Neural cell (in vitro differentiated cells): ENCODE results near the gene FRMPD4. TPM values are rescaled to one million over a fixed set of nuclear protein-coding genes. Genes with fewer than 3 reads are reported as not detected.

Experiments used
- H2AFZ ChIP-seq: fragments of 200-600, 300-800 bp; sonication (generic), shearing (Covaris generic); 2 replicates; pipeline ENCODE4 v1.6.0; 2014; ENCODE audit warnings: low read depth, mild to moderate bottlenecking, antibody characterized with exemption, low read length, moderate library complexity
- H3F3A ChIP-seq: fragments of 200-600 bp; shearing (Covaris generic); 2 replicates; pipeline ENCODE4 v1.6.1; 2016; ENCODE audit warnings: mild to moderate bottlenecking, moderate library complexity, mixed read lengths, antibody characterized with exemption, low read length; ENCODE audit not compliant: insufficient read depth, poor library complexity, severe bottlenecking
- H3K27ac ChIP-seq: fragments of 200-600, 300-800 bp; sonication (generic), shearing (Covaris generic); 2 replicates; pipeline ENCODE4 v1.5.1; 2014; ENCODE audit warnings: mild to moderate bottlenecking, low read length, moderate library complexity
- H3K27me3 ChIP-seq: fragments of 300-800, 200-600 bp; sonication (generic), shearing (Covaris generic); 2 replicates; pipeline ENCODE4 v1.6.0; 2014; ENCODE audit warnings: mild to moderate bottlenecking, low read depth, low read length, moderate library complexity; ENCODE audit not compliant: insufficient read depth
- H3K36me3 ChIP-seq: fragments of 300-800, 200-600 bp; sonication (generic), shearing (Covaris generic); 2 replicates; pipeline ENCODE4 v1.5.1; 2014; ENCODE audit warnings: mild to moderate bottlenecking, antibody characterized with exemption, low read length, moderate library complexity; ENCODE audit not compliant: insufficient read depth
- H3K4me2 ChIP-seq: fragments of 300-800, 200-600 bp; sonication (generic), shearing (Covaris generic); 2 replicates; pipeline ENCODE4 v1.6.0; 2014; ENCODE audit warnings: mild to moderate bottlenecking, low read length
- H3K4me3 ChIP-seq: fragments of 300-800, 200-600 bp; sonication (generic), shearing (Covaris generic); 2 replicates; pipeline ENCODE4 v1.5.1; 2014; ENCODE audit warnings: mild to moderate bottlenecking, low read length, moderate library complexity
- H3K79me2 ChIP-seq: fragments of 200-600 bp; shearing (Covaris generic); replicated peaks from 2 replicates; pipeline ENCODE4 v1.6.0; 2014; ENCODE audit warnings: mild to moderate bottlenecking, low read length, moderate library complexity; ENCODE audit not compliant: insufficient read depth
- H3K9ac ChIP-seq: fragments of 300-800, 200-600 bp; sonication (generic), shearing (Covaris generic); 2 replicates; pipeline ENCODE4 v1.6.1; 2016; ENCODE audit warnings: mild to moderate bottlenecking, low read length, mixed read lengths
- H3K9me2 ChIP-seq: fragments of 200-600 bp; shearing (Covaris generic); 2 replicates; pipeline ENCODE4 v1.6.1; 2016; ENCODE audit warnings: mild to moderate bottlenecking, low read length, mixed read lengths; ENCODE audit not compliant: insufficient read depth
- H3K9me3 ChIP-seq: fragments of 200-600, 300-800 bp; sonication (generic), shearing (Covaris generic); 2 replicates; pipeline ENCODE4 v1.6.1; 2016; ENCODE audit warnings: mild to moderate bottlenecking, mixed run types, low read length, moderate library complexity, mixed read lengths
- H4K20me1 ChIP-seq: fragments of 200-600 bp; shearing (Covaris generic); 2 replicates; pipeline ENCODE4 v1.6.1; 2016; ENCODE audit warnings: mild to moderate bottlenecking, mixed run types; ENCODE audit not compliant: insufficient read depth
- CTCF ChIP-seq: fragments of 450-650 bp; IDR thresholded peaks from 2 replicates; pipeline ENCODE4 v1.5.1; 2014; ENCODE audit warnings: antibody characterized with exemption, mild to moderate bottlenecking, moderate library complexity; ENCODE audit not compliant: poor library complexity, severe bottlenecking
- EP300 ChIP-seq: fragments of 450-650 bp; conservative IDR thresholded peaks from 2 replicates; pipeline ENCODE4 v1.6.1; 2014; ENCODE audit warnings: antibody characterized with exemption, mild to moderate bottlenecking, moderate library complexity; ENCODE audit not compliant: poor library complexity, severe bottlenecking
- EZH2 ChIP-seq: fragments of 200-600, 300-800 bp; shearing (Covaris generic), sonication (generic); IDR thresholded peaks from 2 replicates; pipeline ENCODE4 v1.6.1; 2014; ENCODE audit warnings: antibody characterized with exemption, low read length, borderline replicate concordance, mild to moderate bottlenecking; ENCODE audit not compliant: insufficient read depth, poor library complexity, severe bottlenecking
- MXI1 ChIP-seq: fragments of 450-650 bp; conservative IDR thresholded peaks from 2 replicates; pipeline ENCODE4 v1.6.1; 2014; ENCODE audit warnings: antibody characterized with exemption, mild to moderate bottlenecking; ENCODE audit not compliant: poor library complexity, severe bottlenecking
- POLR2AphosphoS5 ChIP-seq: IDR thresholded peaks from 2 replicates; pipeline ENCODE4 v1.6.1; 2012
- RAD21 ChIP-seq: fragments of 450-650 bp; conservative IDR thresholded peaks from 2 replicates; pipeline ENCODE4 v1.6.1; 2014; ENCODE audit warnings: antibody characterized with exemption, mild to moderate bottlenecking, moderate library complexity
- SMC3 ChIP-seq: fragments of 450-650 bp; conservative IDR thresholded peaks from 2 replicates; pipeline ENCODE4 v1.6.1; 2014; ENCODE audit warnings: antibody characterized with exemption, mild to moderate bottlenecking, moderate library complexity; ENCODE audit not compliant: poor library complexity
- TAF1 ChIP-seq: IDR thresholded peaks from 2 replicates; pipeline ENCODE4 v1.6.1; 2012; ENCODE audit warnings: low read depth
- polyA minus RNA-seq: library from RNA; depleted of rRNA, polyadenylated mRNA; stranded (reverse); fragments of >200 nt; gene quantifications from 2 replicates; pipeline ENCODE4 v1.2.3, GENCODE V29; 2014
- polyA plus RNA-seq: library from polyadenylated mRNA; depleted of rRNA; stranded (reverse); fragments of >200 nt; gene quantifications from 2 replicates; pipeline ENCODE4 v1.2.3, GENCODE V29; 2014
- TF ChIP-seq, protein P1 (sequence below): IDR thresholded peaks from 2 replicates; pipeline ENCODE4 v1.6.1; 2012; ENCODE audit warnings: borderline replicate concordance

The FRMPD4 gene
- polyA plus RNA-seq (0.32 and 1.2 TPM in 2 replicates), polyA minus RNA-seq (1.7 TPM in 2 replicates)

DNA sequence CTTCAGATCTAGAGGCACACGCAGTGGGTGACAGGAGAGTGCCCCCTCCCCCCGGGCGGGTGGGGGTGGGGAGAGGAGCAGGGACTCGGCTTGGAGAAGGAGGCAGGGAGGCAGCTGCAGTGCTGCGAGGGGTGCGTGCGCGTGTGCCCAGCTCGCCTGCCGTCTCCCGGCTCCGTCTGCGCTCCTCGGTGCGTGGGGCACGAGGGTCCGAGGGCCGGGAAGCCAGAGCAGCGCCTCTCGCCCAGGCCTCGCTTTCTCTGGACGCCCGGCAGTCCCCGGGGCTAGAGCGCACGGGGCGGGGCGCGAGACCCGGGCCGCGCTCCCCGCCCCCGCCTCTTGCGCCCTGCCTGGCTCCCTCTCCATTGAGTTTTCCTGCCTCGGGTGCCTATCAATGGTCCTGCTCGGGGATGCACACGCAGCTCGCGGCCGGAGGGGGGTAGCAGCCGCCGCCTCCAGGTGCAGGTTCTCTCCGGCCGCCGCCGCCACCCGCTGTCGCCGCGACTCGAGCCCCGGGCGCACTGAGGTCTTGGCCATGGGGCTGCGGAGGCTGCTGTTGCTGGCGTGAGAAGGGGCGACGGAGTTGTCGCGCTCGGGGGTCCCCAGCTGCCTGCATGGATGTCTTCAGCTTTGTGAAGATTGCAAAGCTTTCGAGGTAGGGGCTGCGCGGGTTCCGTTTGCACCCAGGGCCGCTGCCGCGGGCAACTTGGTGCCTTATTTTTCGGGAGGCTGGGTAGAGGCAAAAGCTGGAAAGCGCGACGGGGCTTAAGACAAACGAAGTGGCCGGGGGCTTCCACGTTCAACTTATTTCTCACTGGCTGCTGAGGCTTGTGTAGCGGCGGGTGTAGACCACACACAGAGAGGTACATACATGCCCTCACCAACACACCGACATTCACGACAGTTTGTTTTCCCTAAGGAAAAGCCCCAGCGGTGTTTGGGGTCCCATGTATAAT, at the start of gene FRMPD4:
TSS of gene FRMPD4 (plus strand) at position 113 of the 953 bp plus-strand sequence. CDS start at position 612, 499 bp downstream.
- no peak within 1 kb of the TSS for H3K27ac ChIP-seq
- TF ChIP-seq EP300 (no peak), SMC3 (peak; percentile 56), EZH2 (no peak), RAD21 (peak; percentile 62), MXI1 (peak; percentile 30), POLR2AphosphoS5 (no peak), CTCF (peak; percentile 62), TAF1 (no peak)
- TF ChIP-seq, protein P1, sequence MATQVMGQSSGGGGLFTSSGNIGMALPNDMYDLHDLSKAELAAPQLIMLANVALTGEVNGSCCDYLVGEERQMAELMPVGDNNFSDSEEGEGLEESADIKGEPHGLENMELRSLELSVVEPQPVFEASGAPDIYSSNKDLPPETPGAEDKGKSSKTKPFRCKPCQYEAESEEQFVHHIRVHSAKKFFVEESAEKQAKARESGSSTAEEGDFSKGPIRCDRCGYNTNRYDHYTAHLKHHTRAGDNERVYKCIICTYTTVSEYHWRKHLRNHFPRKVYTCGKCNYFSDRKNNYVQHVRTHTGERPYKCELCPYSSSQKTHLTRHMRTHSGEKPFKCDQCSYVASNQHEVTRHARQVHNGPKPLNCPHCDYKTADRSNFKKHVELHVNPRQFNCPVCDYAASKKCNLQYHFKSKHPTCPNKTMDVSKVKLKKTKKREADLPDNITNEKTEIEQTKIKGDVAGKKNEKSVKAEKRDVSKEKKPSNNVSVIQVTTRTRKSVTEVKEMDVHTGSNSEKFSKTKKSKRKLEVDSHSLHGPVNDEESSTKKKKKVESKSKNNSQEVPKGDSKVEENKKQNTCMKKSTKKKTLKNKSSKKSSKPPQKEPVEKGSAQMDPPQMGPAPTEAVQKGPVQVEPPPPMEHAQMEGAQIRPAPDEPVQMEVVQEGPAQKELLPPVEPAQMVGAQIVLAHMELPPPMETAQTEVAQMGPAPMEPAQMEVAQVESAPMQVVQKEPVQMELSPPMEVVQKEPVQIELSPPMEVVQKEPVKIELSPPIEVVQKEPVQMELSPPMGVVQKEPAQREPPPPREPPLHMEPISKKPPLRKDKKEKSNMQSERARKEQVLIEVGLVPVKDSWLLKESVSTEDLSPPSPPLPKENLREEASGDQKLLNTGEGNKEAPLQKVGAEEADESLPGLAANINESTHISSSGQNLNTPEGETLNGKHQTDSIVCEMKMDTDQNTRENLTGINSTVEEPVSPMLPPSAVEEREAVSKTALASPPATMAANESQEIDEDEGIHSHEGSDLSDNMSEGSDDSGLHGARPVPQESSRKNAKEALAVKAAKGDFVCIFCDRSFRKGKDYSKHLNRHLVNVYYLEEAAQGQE: no peak
- H2AFZ ChIP-seq: peak within 1 kb of the TSS; percentile 33
- H3K79me2 ChIP-seq: no peaks in the 10 kb centered on the region
- H3K27me3 ChIP-seq: peaks cover 36% of the 10 kb centered on the region
- no peaks in the 10 kb centered on the region for H3K9me3 ChIP-seq
- peak within 1 kb of the TSS; percentile 35 for H3K4me2 ChIP-seq
- H3K9ac ChIP-seq: peak within 1 kb of the TSS; percentile 41
- H3F3A ChIP-seq: no peaks in the 10 kb centered on the region
- no peaks in the 10 kb centered on the region for H3K9me2 ChIP-seq
- H3K36me3 ChIP-seq: no peaks in the 10 kb centered on the region
- peak within 1 kb of the TSS; percentile 71 for H3K4me3 ChIP-seq
- H4K20me1 ChIP-seq: no peaks in the 10 kb centered on the region

- Histone ChIP-seq H3K9me3 (no peaks in the 10 kb centered on the region), H3K9me2 (no peaks in the 10 kb centered on the region), H2AFZ (no peak overlapping the region), H3F3A (no peaks in the 10 kb centered on the region), H3K79me2 (no peaks in the 10 kb centered on the region), H3K4me2 (no peak overlapping the region), H3K27me3 (no peaks in the 10 kb centered on the region), H4K20me1 (no peaks in the 10 kb centered on the region), H3K4me3 (no peak overlapping the region), H3K36me3 (no peaks in the 10 kb centered on the region), H3K27ac (no peak overlapping the region), H3K9ac (no peak overlapping the region)
- TF ChIP-seq RAD21 (no peak), EZH2 (no peak), SMC3 (no peak), MXI1 (no peak), EP300 (no peak), TAF1 (no peak), CTCF (no peak), POLR2AphosphoS5 (no peak)
- TF ChIP-seq, protein P1: no peak
Observed at GRCh38 chrX:12089740-12090139, 48.5 kb upstream of the FRMPD4 start.
